ENCODE results near the gene RSPO4. TPM values are rescaled to one million over a fixed set of nuclear protein-coding genes. Genes with fewer than 3 reads are reported as not detected.

The RSPO4 gene
- total and polyA plus RNA-seq, 2 of the 13 experiments (the other 11 are each of a cell fraction or from before 2014, with no cell fraction given), result not detected

DNA sequence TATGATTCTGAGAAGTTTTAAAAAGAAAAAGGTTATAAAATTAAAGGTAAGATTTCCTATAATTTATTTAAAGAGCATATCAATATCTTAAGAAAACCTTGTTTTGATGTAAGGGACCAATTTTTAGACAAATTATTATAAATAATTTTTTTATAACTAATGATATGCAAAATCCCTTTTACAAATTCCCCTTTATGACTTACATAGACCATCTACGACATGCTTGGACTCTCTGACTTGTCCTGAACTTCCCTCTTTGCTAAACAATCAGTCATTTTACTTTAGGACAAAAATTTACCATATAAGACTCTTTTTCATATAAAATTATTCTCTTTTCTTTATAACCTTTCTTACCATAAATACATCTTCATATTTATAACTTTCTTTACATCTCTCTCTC lies 70.7 kb downstream of the RSPO4 start:
- WGBS (ENCODE audit: low lambda C conversion rate), result 0% methylated on average over 1 of the region's 1 CpG
- no peaks in the 10 kb centered on the region for H3K79me2 ChIP-seq (ENCODE audit: insufficient read depth, low read length)
- TF ChIP-seq AGO2 (optimal IDR thresholded peaks at IDR 0.05; ENCODE audit: low read depth, low read length) (no peak), KDM3A (CRISPR knock-in tag; IDR thresholded peaks at IDR 0.05; ENCODE audit: low read depth) (no peak), ZNF234 (CRISPR knock-in tag; conservative IDR thresholded peaks at IDR 0.05) (no peak), ZNF546 (CRISPR knock-in tag; conservative IDR thresholded peaks at IDR 0.05) (no peak), ZFP36 (IDR thresholded peaks at IDR 0.05; ENCODE audit: borderline replicate concordance, low read depth, low read length, partially characterized antibody) (peak; percentile 94), KLF6 (CRISPR knock-in tag; IDR thresholded peaks at IDR 0.05) (no peak)
- no peak overlapping the region for H3K4me3 ChIP-seq (replicated peaks in 1 of 3; ENCODE audit: insufficient read depth in 1 of 3, low read depth in 2 of 3, low read length in 3 of 3)
- H4K20me1 ChIP-seq (ENCODE audit: insufficient read depth, low read length), result no peaks in the 10 kb centered on the region
- no peaks in the 10 kb centered on the region for H3K4me1 ChIP-seq (ENCODE audit: insufficient read depth, low read length)
- H2AFZ ChIP-seq (ENCODE audit: low read length), result no peak overlapping the region
- ChIA-PET POLR2A (no interaction called here), CTCF (ENCODE audit: low intra/inter-chr PET ratio, low total read pairs) (no interaction called here)
- ATAC-seq (no peak), DNase-seq (ENCODE audit: low spot score) (no peak), FAIRE-seq (no peak)
- H3K27me3 ChIP-seq (ENCODE audit: control insufficient read depth in 1 of 2, insufficient read depth in 2 of 2, low read length in 2 of 2), result no peaks in the 10 kb centered on the region
- BruUV-seq (replicated peaks), result no TSS peak
- in situ Hi-C loops (cut with HindIII; ENCODE audit: extremely low pct_ligation_motif_present, low pct_unique_long_range_greater_than_20kb) (no loop called here), intact Hi-C loops (cut with micrococcal nuclease; ENCODE audit: unreplicated experiment) (no loop called here)
- peaks cover 22% of the 10 kb centered on the region for H3K9me3 ChIP-seq (ENCODE audit: low read length)
- no peak overlapping the region for H3K27ac ChIP-seq (ENCODE audit: extremely low read length, insufficient read depth, low read length)
- no peak overlapping the region for H3K4me2 ChIP-seq (ENCODE audit: low read depth, low read length)
- no peak overlapping the region for H3K9ac ChIP-seq (ENCODE audit: insufficient read depth, low read depth, low read length)
- no peaks in the 10 kb centered on the region for H3K36me3 ChIP-seq (replicated peaks in 1 of 2; ENCODE audit: control insufficient read depth in 1 of 2, insufficient read depth in 2 of 2, low read length in 2 of 2)

DNA sequence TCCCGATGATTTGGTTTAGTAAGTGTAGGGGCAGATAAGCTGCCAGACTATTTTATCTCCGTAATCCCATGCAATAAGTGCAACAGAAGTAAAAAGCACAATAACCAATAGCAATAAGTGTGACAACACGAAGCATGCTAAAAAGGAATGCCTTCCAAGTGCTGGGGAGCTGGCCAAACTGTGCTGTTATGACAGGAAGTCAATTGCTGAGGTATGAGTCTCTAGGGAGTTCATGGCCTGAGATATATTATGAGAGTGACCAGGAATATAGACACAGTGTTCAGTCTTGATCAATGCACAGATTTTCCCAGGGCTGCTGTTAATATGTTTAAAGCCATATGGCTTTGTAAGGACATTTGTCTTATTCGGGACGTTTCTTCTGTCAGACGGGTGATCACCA lies 75.4 kb downstream of the RSPO4 start:
- peaks cover 16% of the 10 kb centered on the region for H3K9me3 ChIP-seq (ENCODE audit: low read length)
- CTCF ChIA-PET (ENCODE audit: low intra/inter-chr PET ratio, low total read pairs), result no interaction called here
- BruUV-seq (replicated peaks), result no TSS peak
- no peak overlapping the region for H3K9ac ChIP-seq (ENCODE audit: insufficient read depth, low read depth, low read length)
- H3K27me3 ChIP-seq (ENCODE audit: control insufficient read depth in 1 of 2, insufficient read depth in 2 of 2, low read length in 2 of 2), result no peaks in the 10 kb centered on the region
- 22% methylated on average over 6 of the region's 6 CpGs for WGBS (ENCODE audit: low lambda C conversion rate)
- no peak overlapping the region for H3K4me2 ChIP-seq (ENCODE audit: low read depth, low read length)
- ATAC-seq (no peak), DNase-seq (ENCODE audit: low spot score) (no peak), FAIRE-seq (no peak)
- no peak overlapping the region for H3K4me3 ChIP-seq (replicated peaks in 1 of 3; ENCODE audit: insufficient read depth in 1 of 3, low read depth in 2 of 3, low read length in 3 of 3)
- intact Hi-C loops (cut with micrococcal nuclease; ENCODE audit: unreplicated experiment) (no loop called here), in situ Hi-C loops (cut with HindIII; ENCODE audit: extremely low pct_ligation_motif_present, low pct_unique_long_range_greater_than_20kb) (no loop called here)
- H3K27ac ChIP-seq (ENCODE audit: extremely low read length, insufficient read depth, low read length), result no peak overlapping the region
- H4K20me1 ChIP-seq (ENCODE audit: insufficient read depth, low read length), result no peaks in the 10 kb centered on the region
- POLR2A ChIA-PET, result no interaction called here
- no peaks in the 10 kb centered on the region for H3K36me3 ChIP-seq (replicated peaks in 1 of 2; ENCODE audit: control insufficient read depth in 1 of 2, insufficient read depth in 2 of 2, low read length in 2 of 2)
- peaks cover 9% of the 10 kb centered on the region for H3K4me1 ChIP-seq (ENCODE audit: insufficient read depth, low read length)
- no peak overlapping the region for H2AFZ ChIP-seq (ENCODE audit: low read length)
- H3K79me2 ChIP-seq (ENCODE audit: insufficient read depth, low read length), result no peaks in the 10 kb centered on the region
- TF ChIP-seq, protein P1, sequence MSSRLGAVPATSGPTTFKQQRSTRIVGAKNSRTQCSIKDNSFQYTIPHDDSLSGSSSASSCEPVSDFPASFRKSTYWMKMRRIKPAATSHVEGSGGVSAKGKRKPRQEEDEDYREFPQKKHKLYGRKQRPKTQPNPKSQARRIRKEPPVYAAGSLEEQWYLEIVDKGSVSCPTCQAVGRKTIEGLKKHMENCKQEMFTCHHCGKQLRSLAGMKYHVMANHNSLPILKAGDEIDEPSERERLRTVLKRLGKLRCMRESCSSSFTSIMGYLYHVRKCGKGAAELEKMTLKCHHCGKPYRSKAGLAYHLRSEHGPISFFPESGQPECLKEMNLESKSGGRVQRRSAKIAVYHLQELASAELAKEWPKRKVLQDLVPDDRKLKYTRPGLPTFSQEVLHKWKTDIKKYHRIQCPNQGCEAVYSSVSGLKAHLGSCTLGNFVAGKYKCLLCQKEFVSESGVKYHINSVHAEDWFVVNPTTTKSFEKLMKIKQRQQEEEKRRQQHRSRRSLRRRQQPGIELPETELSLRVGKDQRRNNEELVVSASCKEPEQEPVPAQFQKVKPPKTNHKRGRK (CRISPR knock-in tag; IDR thresholded peaks at IDR 0.05), result no peak
- TF ChIP-seq, protein P2, sequence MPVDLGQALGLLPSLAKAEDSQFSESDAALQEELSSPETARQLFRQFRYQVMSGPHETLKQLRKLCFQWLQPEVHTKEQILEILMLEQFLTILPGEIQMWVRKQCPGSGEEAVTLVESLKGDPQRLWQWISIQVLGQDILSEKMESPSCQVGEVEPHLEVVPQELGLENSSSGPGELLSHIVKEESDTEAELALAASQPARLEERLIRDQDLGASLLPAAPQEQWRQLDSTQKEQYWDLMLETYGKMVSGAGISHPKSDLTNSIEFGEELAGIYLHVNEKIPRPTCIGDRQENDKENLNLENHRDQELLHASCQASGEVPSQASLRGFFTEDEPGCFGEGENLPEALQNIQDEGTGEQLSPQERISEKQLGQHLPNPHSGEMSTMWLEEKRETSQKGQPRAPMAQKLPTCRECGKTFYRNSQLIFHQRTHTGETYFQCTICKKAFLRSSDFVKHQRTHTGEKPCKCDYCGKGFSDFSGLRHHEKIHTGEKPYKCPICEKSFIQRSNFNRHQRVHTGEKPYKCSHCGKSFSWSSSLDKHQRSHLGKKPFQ (CRISPR knock-in tag; IDR thresholded peaks at IDR 0.05; ENCODE audit: insufficient replicate concordance), result no peak
- no peak for TF ChIP-seq ZNF326 (CRISPR knock-in tag; IDR thresholded peaks at IDR 0.05; ENCODE audit: borderline replicate concordance)
- TF ChIP-seq, protein P3, sequence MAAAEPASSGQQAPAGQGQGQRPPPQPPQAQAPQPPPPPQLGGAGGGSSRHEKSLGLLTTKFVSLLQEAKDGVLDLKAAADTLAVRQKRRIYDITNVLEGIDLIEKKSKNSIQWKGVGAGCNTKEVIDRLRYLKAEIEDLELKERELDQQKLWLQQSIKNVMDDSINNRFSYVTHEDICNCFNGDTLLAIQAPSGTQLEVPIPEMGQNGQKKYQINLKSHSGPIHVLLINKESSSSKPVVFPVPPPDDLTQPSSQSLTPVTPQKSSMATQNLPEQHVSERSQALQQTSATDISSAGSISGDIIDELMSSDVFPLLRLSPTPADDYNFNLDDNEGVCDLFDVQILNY (CRISPR knock-in tag; conservative IDR thresholded peaks at IDR 0.05), result no peak
- TF ChIP-seq, protein P4, sequence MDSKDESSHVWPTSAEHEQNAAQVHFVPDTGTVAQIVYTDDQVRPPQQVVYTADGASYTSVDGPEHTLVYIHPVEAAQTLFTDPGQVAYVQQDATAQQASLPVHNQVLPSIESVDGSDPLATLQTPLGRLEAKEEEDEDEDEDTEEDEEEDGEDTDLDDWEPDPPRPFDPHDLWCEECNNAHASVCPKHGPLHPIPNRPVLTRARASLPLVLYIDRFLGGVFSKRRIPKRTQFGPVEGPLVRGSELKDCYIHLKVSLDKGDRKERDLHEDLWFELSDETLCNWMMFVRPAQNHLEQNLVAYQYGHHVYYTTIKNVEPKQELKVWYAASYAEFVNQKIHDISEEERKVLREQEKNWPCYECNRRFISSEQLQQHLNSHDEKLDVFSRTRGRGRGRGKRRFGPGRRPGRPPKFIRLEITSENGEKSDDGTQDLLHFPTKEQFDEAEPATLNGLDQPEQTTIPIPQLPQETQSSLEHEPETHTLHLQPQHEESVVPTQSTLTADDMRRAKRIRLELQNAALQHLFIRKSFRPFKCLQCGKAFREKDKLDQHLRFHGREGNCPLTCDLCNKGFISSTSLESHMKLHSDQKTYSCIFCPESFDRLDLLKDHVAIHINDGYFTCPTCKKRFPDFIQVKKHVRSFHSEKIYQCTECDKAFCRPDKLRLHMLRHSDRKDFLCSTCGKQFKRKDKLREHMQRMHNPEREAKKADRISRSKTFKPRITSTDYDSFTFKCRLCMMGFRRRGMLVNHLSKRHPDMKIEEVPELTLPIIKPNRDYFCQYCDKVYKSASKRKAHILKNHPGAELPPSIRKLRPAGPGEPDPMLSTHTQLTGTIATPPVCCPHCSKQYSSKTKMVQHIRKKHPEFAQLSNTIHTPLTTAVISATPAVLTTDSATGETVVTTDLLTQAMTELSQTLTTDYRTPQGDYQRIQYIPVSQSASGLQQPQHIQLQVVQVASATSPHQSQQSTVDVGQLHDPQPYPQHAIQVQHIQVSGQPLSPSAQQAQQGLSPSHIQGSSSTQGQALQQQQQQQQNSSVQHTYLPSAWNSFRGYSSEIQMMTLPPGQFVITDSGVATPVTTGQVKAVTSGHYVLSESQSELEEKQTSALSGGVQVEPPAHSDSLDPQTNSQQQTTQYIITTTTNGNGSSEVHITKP (CRISPR knock-in tag; IDR thresholded peaks at IDR 0.05; ENCODE audit: low read depth), result no peak
